CD4-positive, alpha-beta T cell treated with Interleukin-17A for 1 hour (primary cell): Measurements from ENCODE around the gene WWOX.

ENCODE experiments used
- DNase-seq: peaks from one replicate; pipeline ENCODE4 v3.0.0-alpha.2; 2020

The WWOX gene

DNA sequence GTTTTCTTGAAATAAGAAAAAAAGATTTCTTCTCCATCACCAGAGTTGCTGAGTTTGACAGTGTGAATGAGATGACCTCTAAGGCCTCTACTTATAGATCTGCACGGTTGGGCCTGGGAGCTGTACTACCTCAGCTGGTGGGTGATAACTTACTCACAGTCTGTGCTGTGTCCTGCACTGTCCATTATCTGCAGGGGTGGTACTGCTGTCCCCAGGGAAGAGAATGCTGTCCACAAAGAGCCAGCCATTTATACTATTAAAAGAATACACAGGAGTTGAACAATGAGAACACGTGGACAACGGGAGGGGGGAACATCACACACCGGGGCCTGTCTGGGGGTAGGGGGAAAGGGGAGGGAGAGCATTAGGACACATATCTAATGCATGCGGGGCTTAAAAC, 655.3 kb downstream of the WWOX start:
- no peak for DNase-seq

GRCh38 chr16:78755751-78756661, 656.6 kb downstream of the WWOX start:
- no peak for DNase-seq

DNA sequence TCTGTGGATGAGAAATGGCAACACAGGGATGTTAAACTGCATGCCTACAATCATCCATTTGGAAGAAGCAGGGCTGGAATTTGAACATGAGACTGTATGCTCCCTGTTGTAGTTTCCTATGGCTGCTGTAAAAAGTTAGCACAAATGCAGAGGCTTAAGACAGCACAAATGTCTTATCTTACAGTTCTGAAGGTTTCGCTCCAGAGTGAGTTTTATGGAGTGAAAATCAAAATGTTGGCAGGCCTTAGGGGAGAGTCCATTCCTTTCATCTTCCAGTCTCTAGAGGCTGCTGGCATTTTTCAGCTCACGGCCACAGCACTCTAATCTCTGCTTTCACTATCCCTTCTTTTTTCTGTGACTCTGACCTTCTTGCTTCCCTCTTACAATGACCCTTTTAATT, 660.1 kb downstream of the WWOX start:
- no peak for DNase-seq

GRCh38 chr16:78760611-78761010, 661.2 kb downstream of the WWOX start:
- DNase-seq: no peak

- DNase-seq: peak; percentile 13
Measured at GRCh38 chr16:78761427-78761826, 662.0 kb downstream of the WWOX start.

GRCh38 chr16:78762222-78762621, 662.8 kb downstream of the WWOX start:
- DNase-seq: no peak

GRCh38 chr16:78763821-78764440, 664.5 kb downstream of the WWOX start:
- no peak for DNase-seq

DNA sequence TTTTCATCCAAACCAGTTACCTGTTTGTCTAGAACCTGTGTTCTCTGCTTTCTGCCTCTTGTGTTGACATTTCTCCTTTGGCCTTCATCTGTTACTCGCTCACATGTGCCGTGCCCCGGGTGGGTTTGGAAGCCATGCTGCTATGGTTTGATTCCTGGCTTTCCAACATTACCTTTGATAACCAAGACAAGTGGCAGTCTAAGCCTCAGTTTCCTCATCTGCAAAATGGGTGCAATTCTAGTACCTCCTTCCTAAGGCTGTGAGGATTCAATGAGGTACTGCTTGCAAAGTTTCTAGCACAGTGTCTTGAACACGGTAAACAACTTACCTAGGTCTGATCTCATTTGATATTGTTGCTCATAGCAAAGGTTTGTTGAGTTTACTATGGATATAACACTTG, 665.0 kb downstream of the WWOX start:
- DNase-seq: no peak

DNA sequence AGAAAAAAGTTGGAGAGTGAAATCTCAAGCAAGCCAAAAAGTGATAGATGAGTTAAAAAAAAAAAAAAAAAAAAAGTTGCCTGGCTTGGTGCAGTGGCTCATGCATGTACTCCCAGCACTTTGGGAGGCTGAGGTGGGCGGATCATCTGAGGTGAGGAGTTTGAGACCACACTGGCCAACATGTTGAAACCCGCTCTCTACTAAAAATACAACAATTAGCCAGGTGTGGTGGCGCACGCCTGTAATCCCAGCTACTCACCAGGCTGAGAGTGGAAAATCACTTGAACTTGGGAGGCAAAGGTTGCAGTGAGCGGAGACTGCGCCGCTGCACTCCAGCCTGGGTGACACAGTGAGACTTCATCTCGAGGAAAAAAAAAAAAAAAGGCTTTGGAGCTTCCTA, 668.8 kb downstream of the WWOX start:
- DNase-seq: no peak

- DNase-seq: peak; percentile 56
Measured at GRCh38 chr16:78768718-78769117, 669.3 kb downstream of the WWOX start.

- DNase-seq: peak; percentile 87
Measured at GRCh38 chr16:78770353-78771091, 671.1 kb downstream of the WWOX start.

DNA sequence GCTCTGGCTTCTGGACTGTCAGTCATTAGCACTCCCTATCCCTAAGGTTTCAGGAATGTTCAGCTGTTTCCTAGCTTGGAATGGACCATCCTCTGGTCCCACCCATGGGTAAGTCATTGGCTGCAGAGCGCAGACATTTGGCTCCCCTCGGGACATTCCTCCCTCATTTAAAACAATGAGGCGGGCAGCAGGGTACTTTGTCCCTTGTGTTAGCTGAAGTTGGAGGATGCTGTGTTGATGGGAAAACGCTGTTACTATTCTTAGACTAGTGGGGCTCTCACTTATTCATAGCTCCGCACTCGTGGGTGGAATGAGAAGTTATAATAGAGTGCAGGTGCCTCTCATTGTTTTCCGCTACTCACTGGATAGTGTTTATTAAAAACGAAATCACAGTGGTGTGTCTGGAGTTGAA, 673.8 kb downstream of the WWOX start:
- DNase-seq: no peak

DNA sequence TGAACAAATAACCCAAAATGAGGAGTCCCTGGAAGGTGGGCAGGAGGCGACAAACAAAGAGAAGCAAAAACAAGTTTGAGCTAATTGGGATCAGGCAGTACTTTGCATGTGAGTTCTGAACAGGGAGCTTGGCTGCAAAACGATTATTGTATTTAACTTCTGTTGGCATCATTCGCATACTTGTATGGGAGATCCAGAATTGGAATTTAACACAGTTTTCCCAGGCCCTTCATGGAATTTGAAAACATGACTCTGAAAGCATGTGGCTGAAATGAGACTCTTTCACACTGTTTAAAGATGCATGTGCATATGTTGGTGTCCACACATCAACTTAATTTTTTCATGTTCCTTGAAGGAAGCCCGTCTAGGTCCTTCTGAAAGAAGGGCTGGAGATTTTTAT, 674.3 kb downstream of the WWOX start:
- no peak for DNase-seq

DNA sequence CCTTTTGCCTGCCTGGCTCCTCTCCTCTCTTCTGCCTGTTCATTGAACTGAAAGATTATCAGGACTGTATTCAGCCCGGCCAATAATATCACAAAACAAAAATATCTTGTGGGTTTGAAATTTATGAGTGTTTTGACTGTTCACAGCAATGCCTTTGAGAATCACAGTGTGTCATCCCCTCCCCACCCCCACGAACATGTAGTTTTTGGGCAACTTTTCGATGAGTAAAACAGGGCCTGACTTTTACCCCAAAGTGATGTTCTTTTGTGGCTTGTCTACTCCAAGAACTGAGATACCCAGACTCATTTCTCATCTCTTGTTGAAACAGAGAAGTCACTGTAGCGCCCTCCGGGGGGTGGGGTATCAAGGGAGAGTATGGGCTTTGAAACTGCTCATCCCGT, 675.7 kb downstream of the WWOX start:
- DNase-seq: no peak

DNA sequence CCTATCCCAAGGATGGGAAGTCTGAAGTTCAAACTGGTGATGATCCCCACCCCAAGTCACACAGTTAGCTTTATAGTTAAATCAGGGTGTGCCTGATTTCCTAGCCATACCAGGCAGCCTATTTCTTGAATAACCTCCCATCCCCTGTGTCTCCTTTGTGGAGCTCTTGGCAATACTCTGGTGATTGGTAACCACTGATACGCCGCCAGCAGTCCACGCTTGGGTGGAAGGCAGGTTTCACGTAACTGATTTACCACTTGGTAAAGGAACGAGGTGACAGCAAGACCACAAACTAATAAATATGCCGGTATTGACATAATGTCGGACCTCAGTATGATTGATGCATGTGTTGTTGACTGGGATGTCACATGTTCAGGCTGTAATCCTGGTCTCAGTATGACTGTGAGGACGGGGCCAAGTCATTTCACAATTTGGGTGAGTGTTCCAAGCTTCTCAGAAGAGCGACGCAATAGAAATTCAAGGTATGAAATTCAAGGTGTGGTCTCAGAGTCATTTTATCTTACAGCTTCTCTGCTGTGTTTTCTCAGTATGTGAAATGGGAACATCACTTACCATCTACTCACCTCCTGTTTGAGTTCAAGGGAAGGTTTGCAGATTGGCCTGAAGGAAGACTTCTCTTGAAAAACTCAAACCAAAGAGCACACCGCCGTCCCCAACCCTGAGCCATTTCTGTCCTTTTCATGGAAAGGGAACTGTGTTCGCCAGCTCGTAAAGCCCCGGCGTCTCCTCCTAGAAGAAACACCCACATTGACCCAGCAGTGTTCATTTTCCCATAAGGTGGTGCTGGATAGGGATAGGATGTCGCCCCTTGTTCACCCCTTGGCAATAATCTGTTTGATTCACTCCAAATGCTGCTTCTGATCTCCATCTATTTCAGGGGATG, 678.9 kb downstream of the WWOX start:
- peak; percentile 20 for DNase-seq

DNA sequence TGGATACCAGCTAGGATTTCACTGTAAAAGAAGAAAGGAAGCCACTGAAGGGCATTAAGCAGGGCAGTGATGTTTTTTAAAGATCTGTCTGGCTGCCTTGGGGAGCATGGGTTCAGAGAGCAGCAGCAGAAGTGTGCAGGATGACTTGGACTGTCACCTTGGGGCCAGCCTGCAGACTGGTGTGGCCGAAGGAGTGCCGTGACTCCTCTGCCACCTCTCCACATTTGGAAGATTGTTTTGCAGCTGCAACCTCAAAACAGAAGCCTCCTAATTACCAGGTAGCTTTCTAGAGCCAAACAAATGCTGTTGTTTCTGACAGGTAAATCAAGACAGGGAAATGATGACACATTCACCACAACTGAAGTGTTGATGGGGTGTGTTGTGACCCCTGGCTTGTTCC, 681.4 kb downstream of the WWOX start:
- DNase-seq: no peak

- no peak for DNase-seq
Measured at GRCh38 chr16:78782572-78782971, 683.1 kb downstream of the WWOX start.

DNA sequence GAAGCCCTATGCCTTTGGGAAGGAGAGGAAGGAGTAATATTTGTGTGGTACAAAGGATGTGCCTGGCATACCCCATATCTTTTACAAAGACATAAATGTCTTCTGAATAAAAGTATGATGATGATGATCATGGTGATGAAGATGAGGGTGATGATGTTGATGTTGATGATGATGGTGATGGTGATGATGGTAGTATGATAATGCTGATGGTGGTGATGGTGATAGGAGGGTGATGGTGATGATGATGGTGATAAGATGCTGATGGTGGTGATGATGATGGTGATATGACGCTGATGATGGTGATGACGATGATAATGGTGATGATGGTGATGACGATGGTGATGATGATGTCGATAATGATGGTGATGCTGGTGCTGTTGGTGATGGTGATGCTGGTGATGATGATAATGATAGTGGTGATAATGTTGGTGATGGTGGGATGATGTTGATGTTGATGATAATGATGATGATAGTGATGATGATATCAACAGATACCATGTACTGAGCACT, 684.2 kb downstream of the WWOX start:
- no peak for DNase-seq

DNA sequence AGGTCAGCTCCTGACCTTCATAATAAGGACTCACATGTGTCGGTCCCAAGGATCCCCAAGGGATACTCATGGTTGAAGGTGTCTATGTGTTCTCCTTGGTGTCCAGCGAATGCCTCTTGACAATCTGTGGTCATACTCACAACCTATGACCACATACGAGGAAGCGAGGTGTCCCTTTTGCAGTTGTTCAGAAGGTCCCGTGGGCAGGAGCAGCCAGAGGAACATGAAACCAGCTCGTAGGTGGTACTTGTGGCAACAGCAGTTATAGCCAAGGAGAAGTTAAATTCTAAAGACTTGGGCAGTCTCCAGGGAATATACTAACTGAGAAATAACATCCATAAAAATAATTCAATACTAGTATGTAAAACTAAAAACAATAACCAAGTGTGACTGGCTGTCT, 685.3 kb downstream of the WWOX start:
- no peak for DNase-seq

GRCh38 chr16:78785218-78785617, 685.8 kb downstream of the WWOX start:
- no peak for DNase-seq

DNA sequence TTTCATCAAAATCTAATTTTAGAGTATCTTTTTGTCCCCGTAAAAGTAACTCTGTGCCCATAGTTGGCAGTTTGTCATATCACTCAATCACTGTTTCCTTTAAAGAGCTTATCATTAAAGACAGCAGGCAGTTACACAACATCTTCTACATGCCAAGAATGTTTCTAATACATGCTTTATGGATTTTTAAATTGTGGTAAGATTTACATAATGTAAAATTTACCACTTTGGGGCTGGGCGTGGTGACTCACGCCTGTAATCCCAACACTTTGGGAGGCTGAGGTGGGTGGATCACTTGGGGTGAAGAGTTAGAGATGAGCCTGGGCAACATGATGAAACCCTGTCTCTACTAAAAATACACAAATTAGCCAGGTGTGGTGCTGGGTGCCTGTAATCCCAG, 687.2 kb downstream of the WWOX start:
- no peak for DNase-seq

DNA sequence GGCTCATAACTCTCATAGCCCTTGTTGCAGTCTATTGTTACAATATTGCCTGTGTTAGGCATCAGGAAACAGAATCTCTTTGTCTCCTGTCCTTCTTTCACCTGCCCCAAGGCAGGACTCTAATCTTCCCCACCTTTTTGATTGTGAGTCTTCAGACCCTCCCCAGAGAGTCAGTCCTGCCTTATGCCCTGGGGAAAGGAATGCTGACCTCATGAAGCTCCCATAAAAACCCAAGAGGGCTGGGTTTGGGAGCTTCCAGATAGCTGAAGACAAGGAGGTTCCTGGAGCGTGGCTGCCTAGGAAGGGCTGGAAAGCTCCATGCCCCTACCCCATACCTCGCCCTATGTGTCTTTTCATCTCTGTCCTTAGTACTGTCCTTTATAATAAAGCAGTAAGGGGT, 688.8 kb downstream of the WWOX start:
- no peak for DNase-seq

- no peak for DNase-seq
Measured at GRCh38 chr16:78788696-78789095, 689.2 kb downstream of the WWOX start.
